ENCODE data around the gene DTD2.
A peak's percentile ranks its signal among the peaks of the same experiment; 100 is the strongest.

The DTD2 gene

DNA sequence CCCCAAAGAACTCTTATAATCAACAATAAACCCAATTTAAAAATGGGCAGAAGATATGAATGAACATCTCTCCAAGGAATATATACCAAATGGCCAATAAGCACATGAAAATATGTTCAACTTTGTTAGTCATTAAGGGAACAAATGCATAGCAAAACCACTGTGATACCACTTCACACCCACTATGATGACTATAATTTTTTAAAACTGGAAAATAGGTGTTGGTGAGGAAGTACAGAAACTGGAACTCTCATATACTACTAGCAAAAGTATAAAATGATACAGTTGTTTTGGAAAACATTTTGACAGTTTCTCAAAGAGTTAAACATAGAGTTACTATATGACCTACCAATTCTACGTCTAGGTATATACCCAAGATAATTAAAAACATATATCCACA is 27.5 kb downstream of the DTD2 start:
- TF ChIP-seq, protein P1, sequence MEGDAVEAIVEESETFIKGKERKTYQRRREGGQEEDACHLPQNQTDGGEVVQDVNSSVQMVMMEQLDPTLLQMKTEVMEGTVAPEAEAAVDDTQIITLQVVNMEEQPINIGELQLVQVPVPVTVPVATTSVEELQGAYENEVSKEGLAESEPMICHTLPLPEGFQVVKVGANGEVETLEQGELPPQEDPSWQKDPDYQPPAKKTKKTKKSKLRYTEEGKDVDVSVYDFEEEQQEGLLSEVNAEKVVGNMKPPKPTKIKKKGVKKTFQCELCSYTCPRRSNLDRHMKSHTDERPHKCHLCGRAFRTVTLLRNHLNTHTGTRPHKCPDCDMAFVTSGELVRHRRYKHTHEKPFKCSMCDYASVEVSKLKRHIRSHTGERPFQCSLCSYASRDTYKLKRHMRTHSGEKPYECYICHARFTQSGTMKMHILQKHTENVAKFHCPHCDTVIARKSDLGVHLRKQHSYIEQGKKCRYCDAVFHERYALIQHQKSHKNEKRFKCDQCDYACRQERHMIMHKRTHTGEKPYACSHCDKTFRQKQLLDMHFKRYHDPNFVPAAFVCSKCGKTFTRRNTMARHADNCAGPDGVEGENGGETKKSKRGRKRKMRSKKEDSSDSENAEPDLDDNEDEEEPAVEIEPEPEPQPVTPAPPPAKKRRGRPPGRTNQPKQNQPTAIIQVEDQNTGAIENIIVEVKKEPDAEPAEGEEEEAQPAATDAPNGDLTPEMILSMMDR (conservative IDR thresholded peaks at IDR 0.05; ENCODE audit: low read length) = no peak
- DNase-seq (ENCODE audit: low read depth) = no peak
- no peak overlapping the region for H3K4me3 ChIP-seq (ENCODE audit: low read length)

DNA sequence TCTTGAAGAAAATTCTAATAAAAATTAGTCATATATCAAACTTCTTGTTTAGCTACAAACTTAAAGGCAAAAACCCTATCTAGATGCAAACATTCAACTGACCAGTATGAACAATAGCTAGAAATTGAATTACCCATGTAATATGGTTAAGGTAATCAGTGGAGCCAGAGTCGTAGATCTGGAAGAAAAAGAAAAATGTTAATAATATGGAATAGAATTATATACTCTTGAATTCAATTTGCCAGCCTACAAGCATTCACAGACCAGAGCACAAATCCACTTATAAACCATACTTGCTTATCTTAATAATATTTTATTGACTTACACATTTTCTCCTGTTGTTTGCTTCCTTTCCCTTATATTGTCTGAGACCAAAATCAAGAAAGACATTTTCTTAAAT is 29.3 kb downstream of the DTD2 start:
- DNase-seq (ENCODE audit: low read depth) = no peak
- H3K4me3 ChIP-seq (ENCODE audit: low read length) = no peak overlapping the region
- TF ChIP-seq, protein P1 (conservative IDR thresholded peaks at IDR 0.05; ENCODE audit: low read length) = no peak

DNA sequence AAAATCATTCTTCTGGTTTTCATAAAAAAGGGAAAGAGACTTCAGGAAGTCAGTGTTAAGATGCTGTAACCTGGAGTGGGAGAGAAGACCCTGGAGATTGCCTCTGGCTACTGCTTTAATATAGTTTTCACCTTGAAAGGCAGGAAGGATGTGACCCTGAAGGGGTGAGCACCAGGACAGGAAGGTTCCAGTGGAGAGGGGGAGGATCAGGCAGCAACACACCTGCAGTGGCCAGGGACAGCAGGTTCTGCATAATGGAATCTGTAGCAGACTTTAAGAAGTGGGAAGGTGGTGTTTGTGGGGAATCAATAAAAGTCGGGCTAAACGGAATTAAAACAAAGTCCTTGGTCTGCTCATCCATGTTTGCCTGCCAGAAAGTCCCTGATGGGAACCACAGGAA is 30.6 kb downstream of the DTD2 start:
- TF ChIP-seq, protein P1 (conservative IDR thresholded peaks at IDR 0.05; ENCODE audit: low read length) = no peak
- no peak overlapping the region for H3K4me3 ChIP-seq (ENCODE audit: low read length)
- no peak for DNase-seq (ENCODE audit: low read depth)

DNA sequence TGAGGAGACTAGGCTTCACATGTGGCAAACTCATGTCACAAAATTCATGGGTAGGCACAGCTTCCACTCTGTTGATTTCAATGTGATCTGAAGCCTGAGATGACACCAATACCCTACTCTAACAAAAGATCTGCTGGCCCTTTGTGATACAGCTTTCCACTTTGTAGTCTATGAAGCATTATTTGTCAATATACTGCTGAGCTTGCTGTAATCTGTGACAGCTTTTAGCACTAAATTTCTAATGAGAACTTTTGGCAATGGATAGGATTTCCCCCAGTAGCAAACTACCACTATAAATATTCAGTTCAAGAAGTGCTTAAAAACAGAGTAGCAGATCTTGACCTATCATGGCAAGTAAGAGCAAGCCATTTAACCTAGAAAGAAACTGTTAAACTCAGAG is 31.4 kb downstream of the DTD2 start:
- no peak for DNase-seq (ENCODE audit: low read depth)

DNA sequence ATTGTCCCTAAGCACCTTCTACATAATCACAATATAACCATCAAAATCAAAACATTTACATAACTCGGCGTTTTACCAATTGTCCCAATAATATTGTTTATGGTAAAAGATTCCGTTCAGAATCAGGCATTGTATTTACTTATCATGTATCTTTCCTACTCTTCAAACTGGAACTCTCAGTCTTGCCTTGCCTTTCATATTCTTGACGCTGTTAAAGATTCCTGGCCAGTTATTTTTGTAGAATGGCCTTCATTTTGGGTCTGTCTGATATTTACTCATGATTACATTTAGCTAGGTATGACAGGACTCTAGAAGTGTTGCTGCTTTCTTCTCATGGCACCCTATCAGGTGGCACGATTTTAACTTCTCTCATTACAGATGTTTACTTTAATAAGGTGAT is 36.1 kb downstream of the DTD2 start:
- TF ChIP-seq, protein P1 (conservative IDR thresholded peaks at IDR 0.05; ENCODE audit: low read length) = no peak

More for the DNA sequence above, 31.4 kb downstream of the DTD2 start:
- TF ChIP-seq, protein P1 (conservative IDR thresholded peaks at IDR 0.05; ENCODE audit: low read length) = no peak
- no peak overlapping the region for H3K4me3 ChIP-seq (ENCODE audit: low read length)

DNA sequence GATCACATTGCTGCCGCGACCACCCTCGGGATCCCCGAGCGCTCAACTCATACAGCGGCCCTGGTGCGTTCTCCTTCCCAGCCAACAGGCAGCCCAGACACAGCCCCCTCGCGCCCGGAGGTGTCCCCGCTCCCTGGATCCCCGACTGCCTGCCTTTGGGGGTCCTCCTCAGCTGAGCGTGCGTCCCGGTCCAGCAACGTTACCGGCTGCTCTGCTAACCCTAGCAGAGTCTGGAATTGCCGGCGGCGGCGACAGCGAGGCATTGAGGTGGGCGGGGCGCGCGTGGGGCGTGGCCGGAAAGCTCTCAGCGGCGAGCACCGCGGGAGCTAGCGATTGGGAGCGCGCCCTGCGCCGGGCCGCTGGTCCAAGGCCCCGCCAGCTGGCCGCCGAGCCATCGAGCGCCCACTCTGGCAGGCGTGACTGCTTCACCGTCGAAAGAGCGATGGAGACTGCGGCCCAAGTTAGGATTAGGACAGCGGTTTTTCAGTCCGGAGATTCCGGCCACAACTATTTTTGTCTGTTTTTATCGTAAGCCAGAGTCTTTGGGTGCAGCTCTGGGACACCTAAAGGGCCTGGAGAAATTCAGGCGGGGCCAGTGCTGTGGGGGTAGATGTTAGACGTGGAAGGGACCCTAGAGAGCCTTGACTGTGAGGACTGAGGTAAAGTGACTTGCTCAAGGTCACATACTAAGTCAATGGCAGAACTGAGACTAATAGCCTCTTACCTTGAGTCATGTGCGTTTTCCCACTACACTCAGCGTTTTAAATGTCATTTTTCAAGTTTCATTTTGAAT is 36.8 kb downstream of the DTD2 start, which contains the start of gene HEATR5A:
Gene HEATR5A (minus strand): TSS at position 232 of the 793 bp plus-strand sequence. CDS start 17,575 bp downstream, outside the sequence.
- TF ChIP-seq, protein P1 (conservative IDR thresholded peaks at IDR 0.05; ENCODE audit: low read length) = peak; percentile 17; the same call in 1 of the 2 replicates
- peak within 1 kb of the TSS; percentile 99 for H3K4me3 ChIP-seq (ENCODE audit: low read length)
- DNase-seq (ENCODE audit: low read depth) = peak; percentile 96

More for the DNA sequence above, 36.1 kb downstream of the DTD2 start:
- no peak for DNase-seq (ENCODE audit: low read depth)
- H3K4me3 ChIP-seq (ENCODE audit: low read length) = no peak overlapping the region

DNA sequence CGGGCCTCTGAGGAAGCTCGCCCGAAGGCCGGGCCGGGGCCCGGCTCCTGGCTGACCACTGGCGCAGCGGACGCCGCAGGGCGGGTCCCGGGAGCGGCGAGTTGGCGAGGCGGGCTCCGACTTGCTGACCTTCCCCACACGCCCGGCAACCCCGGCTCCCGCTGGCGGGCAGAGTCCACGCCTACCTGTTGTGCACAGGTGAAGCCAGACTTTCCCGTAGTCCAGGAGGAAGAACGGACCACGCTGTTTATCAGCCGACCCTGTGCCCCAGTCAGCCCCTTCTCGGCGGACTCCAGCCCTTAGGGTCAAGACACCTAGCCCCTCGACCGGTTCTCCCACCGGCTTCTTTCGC is 37.4 kb downstream of the DTD2 start:
- TF ChIP-seq, protein P1 (conservative IDR thresholded peaks at IDR 0.05; ENCODE audit: low read length) = no peak
- H3K4me3 ChIP-seq (ENCODE audit: low read length) = peak overlapping the region; percentile 99
- peak; percentile 49 for DNase-seq (ENCODE audit: low read depth)
